Measurements from ENCODE around the gene INSL3. TPM values are rescaled to one million over a fixed set of nuclear protein-coding genes. Genes with fewer than 3 reads are reported as not detected.
"Not testable (repeated sequence)": the region's sequence is repeated elsewhere in the genome, so short reads cannot be mapped to it uniquely, and the experiment has no call there.

Gene INSL3
- total RNA-seq, 4 donors from 2014 or later: not detected

- no peak for DNase-seq (ENCODE audit: extremely low spot score)
- Histone ChIP-seq H3K4me1 (no peaks in the 10 kb centered on the region), H3K36me3 (no peaks in the 10 kb centered on the region), H3K9me3 (no peaks in the 10 kb centered on the region), H3K27ac (replicated peaks in 1 of 4) (no peak overlapping the region), H3K27me3 (peaks cover 0 to 83% (median 0%) of the 10 kb centered on the region in 4 donors), H3K4me3 (no peak overlapping the region)
- TF ChIP-seq POLR2A (IDR thresholded peaks at IDR 0.05; ENCODE audit: low read depth) (no peak), POLR2AphosphoS5 (IDR thresholded peaks at IDR 0.05) (no peak), EP300 (IDR thresholded peaks at IDR 0.05) (no peak), CTCF (IDR thresholded peaks at IDR 0.05) (no peak)
- WGBS: 67% methylated on average over 9 of the region's 12 CpGs
- intact Hi-C loops (cut with DNase I): no loop called here
Observed at GRCh38 chr19:17802137-17802858, 19.0 kb downstream of the INSL3 start.

- H3K9me3 ChIP-seq; DNase-seq (ENCODE audit: extremely low spot score); intact Hi-C loops (cut with DNase I); H3K4me1 ChIP-seq; H3K4me3 ChIP-seq; H3K27ac ChIP-seq (replicated peaks in 1 of 4); H3K36me3 ChIP-seq: not testable (repeated sequence)
- 80% methylated on average over 3 of the region's 3 CpGs for WGBS
- peaks cover 3 to 90% (median 22%) of the 10 kb centered on the region in 4 donors for H3K27me3 ChIP-seq
Observed at GRCh38 chr19:17798599-17798998, 22.7 kb downstream of the INSL3 start.

- DNase-seq (ENCODE audit: extremely low spot score): no peak
- no peaks in the 10 kb centered on the region for H3K9me3 ChIP-seq
- intact Hi-C loops (cut with DNase I): no loop called here
- WGBS: 57% methylated on average over 11 of the region's 11 CpGs
- no peaks in the 10 kb centered on the region for H3K36me3 ChIP-seq
- H3K4me1 ChIP-seq: peaks cover 0 to 9% (median 5%) of the 10 kb centered on the region in 4 donors
- no peak overlapping the region for H3K27ac ChIP-seq (replicated peaks in 1 of 4)
- peaks cover 3 to 93% (median 25%) of the 10 kb centered on the region in 4 donors for H3K27me3 ChIP-seq
- no peak for TF ChIP-seq CTCF (IDR thresholded peaks at IDR 0.05)
- TF ChIP-seq POLR2A (IDR thresholded peaks at IDR 0.05; ENCODE audit: low read depth): no peak
- H3K4me3 ChIP-seq: no peak overlapping the region
Observed at GRCh38 chr19:17797424-17798201, 23.7 kb downstream of the INSL3 start.

GRCh38 chr19:17796838-17797423, 24.4 kb downstream of the INSL3 start:
- intact Hi-C loops (cut with DNase I): no loop called here
- Histone ChIP-seq H3K9me3 (no peaks in the 10 kb centered on the region), H3K27ac (replicated peaks in 1 of 4) (no peak overlapping the region), H3K27me3 (peaks cover 3 to 91% (median 25%) of the 10 kb centered on the region in 4 donors), H3K36me3 (no peaks in the 10 kb centered on the region), H3K4me1 (peaks cover 0 to 9% (median 6%) of the 10 kb centered on the region in 4 donors), H3K4me3 (no peak overlapping the region)
- TF ChIP-seq CTCF (IDR thresholded peaks at IDR 0.05): no peak
- no peak for TF ChIP-seq POLR2AphosphoS5 (IDR thresholded peaks at IDR 0.05)
- no peak for TF ChIP-seq EP300 (IDR thresholded peaks at IDR 0.05)
- TF ChIP-seq POLR2A (IDR thresholded peaks at IDR 0.05; ENCODE audit: low read depth): no peak
- no peak for DNase-seq (ENCODE audit: extremely low spot score)
- 100% methylated on average over 1 of the region's 1 CpG for WGBS
